Muscle of arm (tissue), 14 donors: ENCODE data around the gene KIAA2012. TPM values are rescaled to one million over a fixed set of nuclear protein-coding genes. Genes with fewer than 3 reads are reported as not detected.

Experiments used
- DNase-seq: peaks from one replicate; pipeline ENCODE4 v3.0.0-alpha.2; 2013
- long read RNA-seq, 11 donors: transcript quantifications; one replicate each; lab custom pipeline, GENCODE V29; 2026
- polyA plus RNA-seq, 12 donors: library from polyadenylated mRNA; unstranded; fragments of 120-200 nt; gene quantifications; one replicate each; pipeline ENCODE4 v1.2.1, GENCODE V29; 2013; ENCODE audit not compliant: insufficient read length in 12 of 12

The KIAA2012 gene
- polyA plus RNA-seq = under 1 TPM in 10 of 12 donors, not detected in 2; 0.13 to 0.81 (median 0.24) TPM
- long read RNA-seq, donor 1 = 0 reads
- long read RNA-seq, donor 2, partial matches to known transcripts = 16 of 227 reads
- long read RNA-seq, donor 2, other reads (novel, unspliced or antisense) = 211 of 227 reads
- long read RNA-seq, donor 3 = 0 reads
- long read RNA-seq, donor 4 = 0 reads
- long read RNA-seq, donor 5 = 0 reads
- long read RNA-seq, donor 6 = 0 reads
- long read RNA-seq, donor 7, partial matches to known transcripts = 7 of 61 reads
- long read RNA-seq, donor 7, other reads (novel, unspliced or antisense) = 54 of 61 reads
- long read RNA-seq, donor 8 = 0 reads
- long read RNA-seq, donor 9 = 0 reads
- long read RNA-seq, donor 10 = 0 reads
- long read RNA-seq, donor 11 = 0 reads

- no peak for DNase-seq
Measured at GRCh38 chr2:202072737-202073401, at the start of gene KIAA2012. Gene KIAA2012 (plus strand): TSS chr2:202073255. CDS start chr2:202073628, 373 bp downstream.

- DNase-seq = no peak
Measured at GRCh38 chr2:202023904-202024266, 49.2 kb upstream of the KIAA2012 start.

- no peak for DNase-seq
Measured at GRCh38 chr2:202024871-202025270, 48.2 kb upstream of the KIAA2012 start.

GRCh38 chr2:202025816-202026215 is 47.2 kb upstream of the KIAA2012 start:
- DNase-seq = no peak

GRCh38 chr2:202026507-202026906 is 46.5 kb upstream of the KIAA2012 start:
- no peak for DNase-seq

GRCh38 chr2:202030691-202031090 is 42.4 kb upstream of the KIAA2012 start:
- DNase-seq = no peak

- no peak for DNase-seq
Measured at GRCh38 chr2:202031246-202031951, 41.7 kb upstream of the KIAA2012 start.

GRCh38 chr2:202032846-202033316 is 40.2 kb upstream of the KIAA2012 start:
- DNase-seq = peak; percentile 79

GRCh38 chr2:202033317-202034248 is 39.5 kb upstream of the KIAA2012 start, which contains the start of gene FZD7:
Gene FZD7 (plus strand): TSS chr2:202033855. CDS start chr2:202034648, 793 bp downstream.
- peak; percentile 94 for DNase-seq

- DNase-seq = no peak
Measured at GRCh38 chr2:202034249-202035088, 38.6 kb upstream of the KIAA2012 start.

- DNase-seq = peak; percentile 70
Measured at GRCh38 chr2:202035089-202035940, 37.7 kb upstream of the KIAA2012 start.

- DNase-seq = no peak
Measured at GRCh38 chr2:202035941-202036372, 37.1 kb upstream of the KIAA2012 start.

- DNase-seq = no peak
Measured at GRCh38 chr2:202036601-202037037, 36.4 kb upstream of the KIAA2012 start.

GRCh38 chr2:202037086-202037485 is 36.0 kb upstream of the KIAA2012 start:
- no peak for DNase-seq

GRCh38 chr2:202038471-202039277 is 34.4 kb upstream of the KIAA2012 start:
- no peak for DNase-seq

GRCh38 chr2:202039278-202040078 is 33.6 kb upstream of the KIAA2012 start:
- DNase-seq = no peak
